Measurements from ENCODE around the gene ERBB4.

The ERBB4 gene

GRCh38 chr2:212535996-212536816 is 2.4 kb downstream of the ERBB4 start:
- TF ChIP-seq CTCF (IDR thresholded peaks at IDR 0.05; ENCODE audit: low read depth, low read length): no peak
- DNase-seq (ENCODE audit: extremely low read depth, low read depth): no peak

GRCh38 chr2:212534336-212534735 is 4.3 kb downstream of the ERBB4 start:
- DNase-seq (ENCODE audit: extremely low read depth, low read depth): no peak
- no peak for TF ChIP-seq CTCF (IDR thresholded peaks at IDR 0.05; ENCODE audit: low read depth, low read length)

- TF ChIP-seq CTCF (IDR thresholded peaks at IDR 0.05; ENCODE audit: low read depth, low read length): no peak
- no peak for DNase-seq (ENCODE audit: extremely low read depth, low read depth)
These were observed 6.0 kb downstream of the ERBB4 start for GRCh38 chr2:212532585-212532984.

GRCh38 chr2:212532087-212532486 is 6.5 kb downstream of the ERBB4 start:
- DNase-seq (ENCODE audit: extremely low read depth, low read depth): no peak
- TF ChIP-seq CTCF (IDR thresholded peaks at IDR 0.05; ENCODE audit: low read depth, low read length): no peak

GRCh38 chr2:212531499-212531898 is 7.1 kb downstream of the ERBB4 start:
- DNase-seq (ENCODE audit: extremely low read depth, low read depth): no peak
- TF ChIP-seq CTCF (IDR thresholded peaks at IDR 0.05; ENCODE audit: low read depth, low read length): no peak

- DNase-seq (ENCODE audit: extremely low read depth, low read depth): no peak
- no peak for TF ChIP-seq CTCF (IDR thresholded peaks at IDR 0.05; ENCODE audit: low read depth, low read length)
These were observed 7.6 kb downstream of the ERBB4 start for GRCh38 chr2:212530991-212531390.

GRCh38 chr2:212530373-212530772 is 8.2 kb downstream of the ERBB4 start:
- DNase-seq (ENCODE audit: extremely low read depth, low read depth): no peak

More at GRCh38 chr2:212530373-212530772, 8.2 kb downstream of the ERBB4 start:
- no peak for TF ChIP-seq CTCF (IDR thresholded peaks at IDR 0.05; ENCODE audit: low read depth, low read length)

Data from AG09319 (cell line).